Measurements from ENCODE around the gene DOCK10. TPM values are rescaled to one million over a fixed set of nuclear protein-coding genes. Genes with fewer than 3 reads are reported as not detected.

DOCK10 gene
- total RNA-seq, 1 donor from 2014 or later = 15.2 TPM

DNA sequence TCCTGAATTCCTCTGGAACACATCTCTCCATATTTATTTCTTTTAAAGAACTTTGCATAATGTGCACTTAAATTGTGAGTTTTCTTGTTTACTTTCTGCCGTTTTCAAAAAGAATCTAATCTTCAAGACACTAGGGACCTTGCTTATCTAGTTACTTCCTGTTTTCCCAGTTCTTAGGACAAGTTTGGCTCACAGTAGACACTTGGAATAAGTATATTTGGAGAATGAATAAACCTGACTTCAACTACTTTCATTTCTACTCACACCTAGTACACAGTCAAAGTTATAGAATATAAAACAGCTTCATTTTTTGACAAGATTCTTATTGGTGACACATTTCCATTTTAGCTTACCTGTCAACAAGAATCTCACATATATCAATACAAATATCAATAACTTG, 170.5 kb downstream of the DOCK10 start:
- TF ChIP-seq, protein P1, sequence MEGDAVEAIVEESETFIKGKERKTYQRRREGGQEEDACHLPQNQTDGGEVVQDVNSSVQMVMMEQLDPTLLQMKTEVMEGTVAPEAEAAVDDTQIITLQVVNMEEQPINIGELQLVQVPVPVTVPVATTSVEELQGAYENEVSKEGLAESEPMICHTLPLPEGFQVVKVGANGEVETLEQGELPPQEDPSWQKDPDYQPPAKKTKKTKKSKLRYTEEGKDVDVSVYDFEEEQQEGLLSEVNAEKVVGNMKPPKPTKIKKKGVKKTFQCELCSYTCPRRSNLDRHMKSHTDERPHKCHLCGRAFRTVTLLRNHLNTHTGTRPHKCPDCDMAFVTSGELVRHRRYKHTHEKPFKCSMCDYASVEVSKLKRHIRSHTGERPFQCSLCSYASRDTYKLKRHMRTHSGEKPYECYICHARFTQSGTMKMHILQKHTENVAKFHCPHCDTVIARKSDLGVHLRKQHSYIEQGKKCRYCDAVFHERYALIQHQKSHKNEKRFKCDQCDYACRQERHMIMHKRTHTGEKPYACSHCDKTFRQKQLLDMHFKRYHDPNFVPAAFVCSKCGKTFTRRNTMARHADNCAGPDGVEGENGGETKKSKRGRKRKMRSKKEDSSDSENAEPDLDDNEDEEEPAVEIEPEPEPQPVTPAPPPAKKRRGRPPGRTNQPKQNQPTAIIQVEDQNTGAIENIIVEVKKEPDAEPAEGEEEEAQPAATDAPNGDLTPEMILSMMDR (IDR thresholded peaks at IDR 0.05) = no peak
- H3K4me1 Mint-ChIP-seq (ENCODE audit: unreplicated experiment) = peaks cover 35% of the 10 kb centered on the region
- peaks cover 8% of the 10 kb centered on the region for H3K9me3 Mint-ChIP-seq (ENCODE audit: unreplicated experiment)
- DNase-seq (ENCODE audit: extremely low spot score, unreplicated experiment) = no peak
- no peak overlapping the region for H3K4me3 Mint-ChIP-seq (ENCODE audit: unreplicated experiment)
- H3K36me3 Mint-ChIP-seq (ENCODE audit: unreplicated experiment) = peaks cover 23% of the 10 kb centered on the region
- no peaks in the 10 kb centered on the region for H3K27me3 Mint-ChIP-seq (ENCODE audit: unreplicated experiment)
- H3K27ac Mint-ChIP-seq (ENCODE audit: unreplicated experiment) = no peak overlapping the region

DNA sequence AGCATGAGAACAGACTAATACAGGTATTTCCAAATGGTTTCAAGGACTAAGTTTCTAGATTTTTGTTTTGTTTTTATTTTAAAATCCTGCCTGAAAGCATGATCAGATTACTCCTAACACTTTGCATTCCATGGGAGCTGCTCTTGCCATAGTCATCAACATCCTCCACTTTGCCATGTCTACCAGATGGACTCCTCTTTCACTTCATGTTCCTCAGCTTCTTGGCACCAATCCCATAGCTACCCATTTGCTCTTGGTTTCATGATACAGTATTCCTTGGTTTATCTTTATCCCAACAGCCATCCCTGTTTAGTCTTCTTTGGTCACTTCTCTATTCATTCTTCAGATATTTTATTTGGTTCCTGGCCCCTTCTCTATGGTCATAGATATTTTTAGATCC, 171.9 kb downstream of the DOCK10 start:
- Mint-ChIP-seq H3K27me3 (ENCODE audit: unreplicated experiment) (no peaks in the 10 kb centered on the region), H3K27ac (ENCODE audit: unreplicated experiment) (peak overlapping the region; percentile 82), H3K36me3 (ENCODE audit: unreplicated experiment) (peaks cover 15% of the 10 kb centered on the region), H3K9me3 (ENCODE audit: unreplicated experiment) (peaks cover 8% of the 10 kb centered on the region), H3K4me3 (ENCODE audit: unreplicated experiment) (no peak overlapping the region), H3K4me1 (ENCODE audit: unreplicated experiment) (peaks cover 35% of the 10 kb centered on the region)
- TF ChIP-seq, protein P1 (IDR thresholded peaks at IDR 0.05) = no peak
- DNase-seq (ENCODE audit: extremely low spot score, unreplicated experiment) = no peak

DNA sequence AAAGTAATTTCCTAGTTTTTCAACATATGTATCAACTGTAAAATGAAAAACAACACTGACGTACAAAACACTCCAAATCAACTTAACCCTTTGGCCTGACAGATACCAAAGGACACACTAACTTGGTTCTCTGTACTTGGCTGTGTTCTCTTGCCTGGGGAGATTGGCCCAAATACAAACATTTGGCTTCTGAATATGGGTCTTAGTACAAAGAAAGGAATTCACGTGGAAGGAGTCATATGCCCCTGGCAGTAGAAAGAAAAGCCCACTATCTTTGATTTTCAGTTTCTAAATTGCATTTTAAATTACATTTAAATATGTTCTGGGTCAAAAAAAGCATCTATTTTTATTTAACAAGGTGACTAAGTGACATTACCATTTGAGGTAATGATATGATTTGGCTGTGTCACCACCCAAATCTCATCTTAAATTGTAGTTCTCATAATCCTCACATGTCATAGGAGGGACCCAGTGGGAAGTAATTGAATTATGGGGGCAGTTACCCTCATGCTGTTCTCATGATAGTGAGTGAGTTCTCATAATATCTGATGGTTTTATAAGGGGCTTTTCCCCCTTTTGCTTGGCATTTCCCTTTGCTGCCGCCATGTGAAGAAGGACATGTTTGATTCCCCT, 172.6 kb downstream of the DOCK10 start:
- Mint-ChIP-seq H3K36me3 (ENCODE audit: unreplicated experiment) (peaks cover 15% of the 10 kb centered on the region), H3K4me1 (ENCODE audit: unreplicated experiment) (peaks cover 33% of the 10 kb centered on the region), H3K4me3 (ENCODE audit: unreplicated experiment) (no peak overlapping the region), H3K27me3 (ENCODE audit: unreplicated experiment) (no peaks in the 10 kb centered on the region), H3K9me3 (ENCODE audit: unreplicated experiment) (peaks cover 8% of the 10 kb centered on the region), H3K27ac (ENCODE audit: unreplicated experiment) (peak overlapping the region; percentile 82)
- no peak for DNase-seq (ENCODE audit: extremely low spot score, unreplicated experiment)
- TF ChIP-seq, protein P1 (IDR thresholded peaks at IDR 0.05) = no peak

DNA sequence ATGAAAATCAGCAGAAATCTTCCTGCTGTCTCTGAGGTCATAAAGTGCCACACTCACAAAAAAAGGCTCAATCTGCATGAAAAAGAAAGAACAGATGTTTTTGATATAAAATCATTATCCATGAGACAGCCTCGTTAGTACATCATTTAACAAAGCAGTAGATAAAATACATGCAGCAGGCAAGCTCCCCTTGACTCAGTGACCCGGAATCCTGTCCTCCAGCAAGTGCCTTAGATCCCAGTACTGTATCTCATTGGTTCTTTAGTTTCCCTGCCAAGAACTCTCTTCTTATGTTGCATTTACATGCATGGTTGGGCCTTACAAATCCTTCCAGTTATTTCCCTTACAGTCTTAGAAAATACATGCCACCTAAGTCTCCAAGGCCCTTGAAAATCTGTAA, 177.3 kb downstream of the DOCK10 start:
- no peak overlapping the region for H3K27ac Mint-ChIP-seq (ENCODE audit: unreplicated experiment)
- H3K36me3 Mint-ChIP-seq (ENCODE audit: unreplicated experiment) = peaks cover 7% of the 10 kb centered on the region
- TF ChIP-seq, protein P1 (IDR thresholded peaks at IDR 0.05) = no peak
- H3K27me3 Mint-ChIP-seq (ENCODE audit: unreplicated experiment) = no peaks in the 10 kb centered on the region
- H3K4me3 Mint-ChIP-seq (ENCODE audit: unreplicated experiment) = no peak overlapping the region
- no peak for DNase-seq (ENCODE audit: extremely low spot score, unreplicated experiment)
- H3K4me1 Mint-ChIP-seq (ENCODE audit: unreplicated experiment) = peaks cover 22% of the 10 kb centered on the region
- H3K9me3 Mint-ChIP-seq (ENCODE audit: unreplicated experiment) = no peaks in the 10 kb centered on the region

DNA sequence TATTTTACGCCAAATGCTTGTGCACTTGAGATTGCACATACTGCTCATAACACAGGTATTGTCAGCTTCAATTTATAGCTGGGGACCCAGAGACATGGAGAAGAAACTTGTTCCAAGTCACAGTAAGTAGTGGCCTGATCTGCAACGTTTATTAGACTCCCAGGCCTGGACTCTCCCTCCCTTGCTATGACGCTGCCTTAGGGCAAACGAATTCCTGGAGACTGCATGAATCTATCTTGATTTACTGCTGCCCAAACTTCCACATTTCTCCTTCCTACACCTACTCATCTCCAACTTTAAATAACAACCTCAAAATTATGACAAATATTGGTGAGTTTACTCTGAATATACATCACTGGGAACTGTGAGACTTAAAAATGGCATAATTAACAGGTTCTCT, 181.0 kb downstream of the DOCK10 start:
- Mint-ChIP-seq H3K4me1 (ENCODE audit: unreplicated experiment) (peaks cover 12% of the 10 kb centered on the region), H3K9me3 (ENCODE audit: unreplicated experiment) (no peaks in the 10 kb centered on the region), H3K36me3 (ENCODE audit: unreplicated experiment) (peaks cover 10% of the 10 kb centered on the region), H3K27ac (ENCODE audit: unreplicated experiment) (no peak overlapping the region), H3K4me3 (ENCODE audit: unreplicated experiment) (no peak overlapping the region), H3K27me3 (ENCODE audit: unreplicated experiment) (no peaks in the 10 kb centered on the region)
- TF ChIP-seq, protein P1 (IDR thresholded peaks at IDR 0.05) = no peak
- DNase-seq (ENCODE audit: extremely low spot score, unreplicated experiment) = no peak

Measured in osteocyte (in vitro differentiated cells).